HG03039 (cell line): Measurements from ENCODE around the gene HCST.
A peak's percentile ranks its signal among the peaks of the same experiment; 100 is the strongest.
"Not testable (repeated sequence)": the region's sequence is repeated elsewhere in the genome, so short reads cannot be mapped to it uniquely, and the experiment has no call there.

Experiments
- ATAC-seq: cut with Tn5 transposase; IDR thresholded peaks from one replicate; pipeline ENCODE4 v1.9.1; 2021; ENCODE audit warnings: mild to moderate bottlenecking, moderate library complexity; ENCODE audit not compliant: unreplicated experiment

HCST gene

GRCh38 chr19:35903550-35904179, 1.3 kb downstream of the HCST start:
- peak; percentile 39 for ATAC-seq

GRCh38 chr19:35904311-35905068, 2.2 kb downstream of the HCST start:
- ATAC-seq, result no peak

GRCh38 chr19:35905178-35905727, 2.9 kb downstream of the HCST start:
- ATAC-seq, result no peak

- ATAC-seq, result no peak
These were observed 5.0 kb downstream of the HCST start for GRCh38 chr19:35907377-35907745.

GRCh38 chr19:35908010-35908441, 5.7 kb downstream of the HCST start, which contains the start of gene TYROBP:
TSS of gene TYROBP (minus strand) at chr19:35908295. CDS start at chr19:35908228, 67 bp downstream.
- ATAC-seq, result no peak

- no peak for ATAC-seq
These were observed 6.8 kb downstream of the HCST start for GRCh38 chr19:35908973-35909683.

- ATAC-seq, result no peak
These were observed 7.3 kb downstream of the HCST start for GRCh38 chr19:35909684-35910035.

- ATAC-seq, result not testable (repeated sequence)
These were observed 8.0 kb downstream of the HCST start for GRCh38 chr19:35910355-35910754.

- no peak for ATAC-seq
These were observed 8.8 kb downstream of the HCST start for GRCh38 chr19:35911173-35911572.

GRCh38 chr19:35911790-35912189, 9.5 kb downstream of the HCST start:
- ATAC-seq, result no peak

GRCh38 chr19:35913589-35913988, 11.3 kb downstream of the HCST start:
- no peak for ATAC-seq

GRCh38 chr19:35915443-35915842, 13.1 kb downstream of the HCST start:
- no peak for ATAC-seq

GRCh38 chr19:35919306-35919705, 17.0 kb downstream of the HCST start:
- no peak for ATAC-seq

- ATAC-seq, result no peak
These were observed 18.7 kb downstream of the HCST start for GRCh38 chr19:35921012-35921411.

- ATAC-seq, result no peak
These were observed 23.2 kb downstream of the HCST start for GRCh38 chr19:35925501-35925900.

- ATAC-seq, result no peak
These were observed 26.2 kb downstream of the HCST start for GRCh38 chr19:35928507-35928906.

- ATAC-seq, result no peak
These were observed 27.5 kb downstream of the HCST start for GRCh38 chr19:35929876-35930275.

GRCh38 chr19:35931161-35931873, 29.0 kb downstream of the HCST start:
- ATAC-seq, result peak; percentile 93

- ATAC-seq, result no peak
These were observed 29.5 kb downstream of the HCST start for GRCh38 chr19:35931874-35932202.

- ATAC-seq, result no peak
These were observed 30.1 kb downstream of the HCST start for GRCh38 chr19:35932291-35932936.
